Stimulated activated CD4-positive, alpha-beta T cell treated with anti-CD3 and anti-CD28 coated beads, Interleukin-15, amount 100 ng/mL, for 24 hours (primary cell): ENCODE results near the gene UCHL1.

ENCODE experiments used
- DNase-seq: peaks from one replicate; pipeline ENCODE4 v3.0.0-alpha.2; 2020

UCHL1 gene

GRCh38 chr4:41256740-41257256 lies at the start of gene UCHL1:
TSS of gene UCHL1 (plus strand) at chr4:41256928. CDS start at chr4:41256977, 49 bp downstream.
- DNase-seq, result peak; percentile 30

DNA sequence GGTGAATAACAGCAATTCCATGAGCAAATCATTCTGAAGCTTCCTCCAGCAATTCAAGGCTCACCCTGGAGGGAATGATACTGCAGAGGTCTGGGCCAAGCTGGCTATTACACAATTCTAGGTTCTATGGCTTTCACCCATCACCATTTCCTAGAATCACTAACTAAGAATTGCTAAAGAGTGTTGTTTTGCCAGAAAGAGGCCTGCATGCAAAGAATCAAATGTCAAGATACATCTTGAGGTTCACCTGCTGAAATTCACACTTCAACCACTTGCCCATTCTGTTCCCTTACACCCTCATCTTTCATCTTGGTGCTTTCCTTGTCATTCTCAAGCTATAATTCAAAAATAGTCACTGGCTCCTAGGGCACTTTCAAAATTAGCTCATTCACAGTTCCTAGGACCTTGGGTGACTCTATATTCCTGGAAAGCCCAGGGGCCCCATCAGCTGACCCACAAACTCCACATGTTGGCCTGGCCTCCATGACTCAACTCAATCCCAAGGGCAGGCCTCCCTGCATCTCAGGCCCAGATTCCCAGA lies 49.4 kb upstream of the UCHL1 start:
- no peak for DNase-seq

- no peak for DNase-seq
Observed at GRCh38 chr4:41209187-41209586, 47.5 kb upstream of the UCHL1 start.

- no peak for DNase-seq
Observed at GRCh38 chr4:41209901-41210300, 46.8 kb upstream of the UCHL1 start.

GRCh38 chr4:41211951-41212615 lies 44.6 kb upstream of the UCHL1 start:
- DNase-seq, result no peak

GRCh38 chr4:41212616-41213203 lies 44.0 kb upstream of the UCHL1 start:
- DNase-seq, result peak; percentile 12

DNA sequence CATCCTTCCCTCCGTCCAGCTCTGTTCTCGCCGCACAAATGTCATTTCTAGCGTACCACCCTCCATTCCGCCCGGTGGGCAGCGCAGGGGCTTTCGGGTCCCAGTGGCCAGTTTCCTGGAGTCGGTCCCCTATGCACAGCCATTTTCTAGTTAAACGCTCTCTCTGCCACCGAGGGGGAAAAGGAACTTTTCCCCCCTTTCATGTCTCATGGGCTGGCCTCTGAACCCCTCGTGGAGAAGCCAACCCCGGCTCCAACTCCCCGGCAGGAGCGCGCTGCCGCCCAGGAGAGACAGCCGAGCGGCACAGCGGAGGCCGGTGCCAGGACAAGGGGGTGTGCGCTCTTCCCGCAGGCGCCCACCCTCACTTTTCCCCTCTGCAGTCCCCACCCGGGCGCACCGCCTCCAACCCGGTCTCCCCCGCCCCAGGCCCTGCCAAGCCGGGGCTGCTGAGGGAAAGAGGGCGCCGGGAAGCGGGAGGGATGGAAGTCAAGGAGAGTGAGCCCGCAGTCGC lies 43.0 kb upstream of the UCHL1 start:
- peak; percentile 21 for DNase-seq

DNA sequence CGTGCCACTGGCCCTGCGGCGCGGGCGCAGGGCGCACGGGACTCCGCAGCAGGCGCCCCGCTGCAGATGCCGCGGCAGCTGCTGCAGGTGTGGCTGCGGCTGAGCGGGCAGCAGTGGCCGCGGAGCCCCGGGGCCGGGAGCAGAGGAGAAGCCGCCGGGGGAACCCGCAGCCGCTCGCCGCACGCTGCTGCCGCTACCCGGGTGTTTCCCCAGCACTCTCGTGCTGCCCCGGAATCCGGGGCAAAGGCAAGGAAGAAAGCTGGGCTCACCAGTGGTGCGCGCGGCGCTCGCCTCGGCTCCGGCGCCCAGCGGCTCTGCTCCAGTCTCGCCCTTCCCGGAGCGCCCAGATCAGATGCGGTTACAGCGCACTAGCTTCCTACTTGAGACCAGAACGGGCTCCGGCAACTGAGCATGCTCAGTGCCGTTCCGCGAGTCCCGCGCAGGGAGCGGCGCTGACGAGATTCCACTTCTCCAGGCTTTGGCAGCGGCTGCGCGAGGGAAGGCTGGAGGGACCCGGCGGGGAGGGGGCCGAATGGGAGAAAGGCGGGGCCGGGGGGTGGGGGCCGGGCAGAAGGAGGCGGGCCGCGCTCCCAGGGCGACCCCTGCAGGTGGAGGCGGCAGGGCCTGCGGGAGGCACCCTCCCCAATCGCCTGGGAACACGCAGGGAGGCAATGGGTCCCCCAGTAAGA lies 42.4 kb upstream of the UCHL1 start, which contains the start of gene APBB2:
APBB2 (minus strand) TSS at position 407 of the 689 bp plus-strand sequence. CDS start 181,288 bp downstream, outside the sequence.
- peak; percentile 72 for DNase-seq

GRCh38 chr4:41214825-41215146 lies 41.9 kb upstream of the UCHL1 start:
- no peak for DNase-seq

- no peak for DNase-seq
Observed at GRCh38 chr4:41215155-41215554, 41.6 kb upstream of the UCHL1 start.

GRCh38 chr4:41215969-41216293 lies 40.8 kb upstream of the UCHL1 start:
- DNase-seq, result peak; percentile 4

DNA sequence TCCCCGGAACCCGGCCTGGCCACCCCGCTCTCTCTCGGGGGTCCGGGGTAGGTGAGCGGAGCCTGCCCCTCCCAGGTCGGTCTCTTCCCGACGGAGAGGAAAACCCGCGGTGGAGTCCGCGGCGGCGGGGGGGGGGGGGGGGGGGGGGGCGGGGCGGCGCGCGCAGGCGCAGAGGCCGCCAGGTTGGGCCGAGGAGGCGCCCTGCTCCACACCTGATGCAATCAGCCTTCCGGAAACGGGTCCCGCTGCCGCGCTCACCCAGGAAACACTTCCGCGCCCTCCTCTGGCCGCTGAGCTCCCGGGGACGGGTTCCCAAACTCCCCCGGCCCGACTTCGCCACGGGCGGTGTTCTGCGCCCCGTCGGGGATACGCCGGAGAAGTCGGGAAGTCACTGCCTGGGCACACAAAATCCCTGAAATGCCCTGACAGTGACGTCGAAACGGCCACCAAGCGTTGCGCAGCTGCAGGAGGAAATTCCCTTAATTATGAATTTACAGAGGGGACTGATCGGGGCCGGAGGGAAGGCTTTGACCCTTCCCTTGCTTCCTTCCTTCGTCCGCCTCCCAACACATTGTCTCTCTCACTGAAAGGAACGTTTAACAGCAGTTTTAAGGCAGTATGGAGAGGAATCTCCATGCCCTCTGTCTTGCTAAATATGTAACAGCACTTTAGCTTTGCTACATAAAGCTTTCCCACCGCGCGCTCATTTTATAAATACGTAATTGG lies 40.3 kb upstream of the UCHL1 start:
- DNase-seq, result peak; percentile 83

- no peak for DNase-seq
Observed at GRCh38 chr4:41217020-41217333, 39.8 kb upstream of the UCHL1 start.

DNA sequence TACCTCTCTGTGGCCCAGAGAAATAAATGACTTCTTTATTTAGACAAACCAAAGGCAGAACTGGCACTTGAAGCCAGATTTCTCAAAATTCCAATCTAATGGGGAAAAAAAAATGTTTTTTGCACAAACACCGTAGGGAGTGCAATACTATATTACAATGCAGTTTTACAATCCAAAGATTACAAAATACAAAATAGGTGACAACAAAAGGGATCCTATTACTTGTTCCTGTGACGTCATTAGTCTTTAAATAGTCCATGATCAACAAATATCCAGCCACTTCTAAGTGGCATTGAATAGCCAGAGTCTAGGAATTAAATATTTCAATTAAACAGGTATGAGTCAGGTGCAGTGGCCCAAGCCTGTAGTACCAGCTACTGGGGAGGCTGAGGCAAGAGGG lies 39.4 kb upstream of the UCHL1 start:
- DNase-seq, result no peak

- DNase-seq, result no peak
Observed at GRCh38 chr4:41218703-41219102, 38.0 kb upstream of the UCHL1 start.

GRCh38 chr4:41219421-41219950 lies 37.2 kb upstream of the UCHL1 start:
- DNase-seq, result no peak

- DNase-seq, result no peak
Observed at GRCh38 chr4:41221850-41222645, 34.7 kb upstream of the UCHL1 start.

- no peak for DNase-seq
Observed at GRCh38 chr4:41227902-41228301, 28.8 kb upstream of the UCHL1 start.

DNA sequence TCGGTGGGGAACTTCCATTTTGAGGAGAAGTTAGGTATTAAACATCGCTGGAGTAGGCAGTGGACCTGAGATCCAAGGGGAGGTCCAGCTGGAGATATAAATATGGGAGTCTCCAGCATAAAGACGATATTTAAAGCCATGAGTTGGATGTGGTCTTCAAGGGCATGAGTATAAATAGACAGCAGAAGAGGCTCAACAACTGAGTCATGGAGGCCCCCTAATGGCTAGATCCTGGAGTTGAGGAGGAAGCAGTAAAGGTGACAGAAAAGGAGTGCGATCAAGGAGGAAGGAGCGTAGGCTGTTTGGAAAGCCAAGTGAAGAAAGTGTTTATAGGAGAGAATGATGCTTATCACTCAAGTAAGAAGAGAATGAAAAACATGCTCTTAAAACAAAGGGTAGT lies 24.3 kb upstream of the UCHL1 start:
- no peak for DNase-seq

GRCh38 chr4:41232856-41233255 lies 23.9 kb upstream of the UCHL1 start:
- DNase-seq, result no peak

- DNase-seq, result no peak
Observed at GRCh38 chr4:41236032-41236431, 20.7 kb upstream of the UCHL1 start.

GRCh38 chr4:41236508-41236907 lies 20.2 kb upstream of the UCHL1 start:
- no peak for DNase-seq
